GM19238 (cell line): ENCODE data around the gene TBX20.
"Not testable (repeated sequence)": the region's sequence is repeated elsewhere in the genome, so short reads cannot be mapped to it uniquely, and the experiment has no call there.

Experiments
- DNase-seq: peaks from one replicate; pipeline ENCODE4 v3.0.0; 2011; ENCODE audit warnings: low spot score; ENCODE audit not compliant: insufficient read length

TBX20 gene

GRCh38 chr7:35255443-35256255, 1.7 kb upstream of the TBX20 start:
- no peak for DNase-seq

- no peak for DNase-seq
Measured at GRCh38 chr7:35254496-35255442, 869 bp upstream of the TBX20 start.

GRCh38 chr7:35253460-35253709, 515 bp downstream of the TBX20 start:
- no peak for DNase-seq

GRCh38 chr7:35252612-35253459, 1.1 kb downstream of the TBX20 start:
- no peak for DNase-seq

GRCh38 chr7:35251606-35252310, 2.1 kb downstream of the TBX20 start:
- DNase-seq: no peak

GRCh38 chr7:35250941-35251340, 3.0 kb downstream of the TBX20 start:
- no peak for DNase-seq

- no peak for DNase-seq
Measured at GRCh38 chr7:35250452-35250851, 3.4 kb downstream of the TBX20 start.

GRCh38 chr7:35249537-35249907, 4.4 kb downstream of the TBX20 start:
- no peak for DNase-seq

- DNase-seq: no peak
Measured at GRCh38 chr7:35248576-35249536, 5.0 kb downstream of the TBX20 start.

GRCh38 chr7:35246819-35247218, 7.1 kb downstream of the TBX20 start:
- DNase-seq: no peak

GRCh38 chr7:35241884-35242283, 12.0 kb downstream of the TBX20 start:
- DNase-seq: no peak

- no peak for DNase-seq
Measured at GRCh38 chr7:35241436-35241835, 12.5 kb downstream of the TBX20 start.

- DNase-seq: not testable (repeated sequence)
Measured at GRCh38 chr7:35241008-35241407, 12.9 kb downstream of the TBX20 start.

GRCh38 chr7:35238456-35238855, 15.4 kb downstream of the TBX20 start:
- not testable (repeated sequence) for DNase-seq

- DNase-seq: no peak
Measured at GRCh38 chr7:35232994-35233393, 20.9 kb downstream of the TBX20 start.

- not testable (repeated sequence) for DNase-seq
Measured at GRCh38 chr7:35231221-35231620, 22.7 kb downstream of the TBX20 start.

- DNase-seq: not testable (repeated sequence)
Measured at GRCh38 chr7:35229116-35229780, 24.7 kb downstream of the TBX20 start.

GRCh38 chr7:35228496-35229051, 25.3 kb downstream of the TBX20 start:
- DNase-seq: not testable (repeated sequence)

- not testable (repeated sequence) for DNase-seq
Measured at GRCh38 chr7:35227438-35227837, 26.5 kb downstream of the TBX20 start.
